T-helper 22 cell (primary cell): ENCODE results near the gene SDK1.
"Not testable (repeated sequence)": the region's sequence is repeated elsewhere in the genome, so short reads cannot be mapped to it uniquely, and the experiment has no call there.

Source experiments
- DNase-seq: peaks from one replicate; pipeline ENCODE4 v3.0.0-alpha.2; 2020; ENCODE audit warnings: low read depth

The SDK1 gene

GRCh38 chr7:4272141-4272540 lies 971.1 kb downstream of the SDK1 start:
- DNase-seq = no peak

- DNase-seq = no peak
Observed at GRCh38 chr7:4273566-4274230, 972.6 kb downstream of the SDK1 start.

- no peak for DNase-seq
Observed at GRCh38 chr7:4274286-4274685, 973.2 kb downstream of the SDK1 start.

DNA sequence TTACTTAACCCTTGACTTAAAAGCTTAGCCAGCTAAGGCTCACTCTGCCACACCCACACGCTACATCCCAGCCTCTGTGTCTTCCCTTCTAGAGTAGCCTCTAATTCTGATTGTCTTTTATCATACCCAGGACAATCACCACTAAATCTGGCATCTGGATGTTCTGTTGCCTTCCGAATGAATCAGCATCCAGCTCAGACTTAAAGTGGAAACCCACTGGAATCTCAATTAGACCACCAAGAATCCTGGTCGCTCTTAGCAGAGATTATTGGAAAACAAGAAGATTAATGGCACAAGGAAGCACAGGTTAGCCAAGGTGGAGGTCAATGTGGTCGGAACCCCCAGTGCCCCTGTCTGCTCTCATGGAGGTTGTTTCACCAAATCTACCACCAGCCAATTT lies 976.9 kb downstream of the SDK1 start:
- DNase-seq = no peak

GRCh38 chr7:4279216-4279615 lies 978.2 kb downstream of the SDK1 start:
- DNase-seq = no peak

DNA sequence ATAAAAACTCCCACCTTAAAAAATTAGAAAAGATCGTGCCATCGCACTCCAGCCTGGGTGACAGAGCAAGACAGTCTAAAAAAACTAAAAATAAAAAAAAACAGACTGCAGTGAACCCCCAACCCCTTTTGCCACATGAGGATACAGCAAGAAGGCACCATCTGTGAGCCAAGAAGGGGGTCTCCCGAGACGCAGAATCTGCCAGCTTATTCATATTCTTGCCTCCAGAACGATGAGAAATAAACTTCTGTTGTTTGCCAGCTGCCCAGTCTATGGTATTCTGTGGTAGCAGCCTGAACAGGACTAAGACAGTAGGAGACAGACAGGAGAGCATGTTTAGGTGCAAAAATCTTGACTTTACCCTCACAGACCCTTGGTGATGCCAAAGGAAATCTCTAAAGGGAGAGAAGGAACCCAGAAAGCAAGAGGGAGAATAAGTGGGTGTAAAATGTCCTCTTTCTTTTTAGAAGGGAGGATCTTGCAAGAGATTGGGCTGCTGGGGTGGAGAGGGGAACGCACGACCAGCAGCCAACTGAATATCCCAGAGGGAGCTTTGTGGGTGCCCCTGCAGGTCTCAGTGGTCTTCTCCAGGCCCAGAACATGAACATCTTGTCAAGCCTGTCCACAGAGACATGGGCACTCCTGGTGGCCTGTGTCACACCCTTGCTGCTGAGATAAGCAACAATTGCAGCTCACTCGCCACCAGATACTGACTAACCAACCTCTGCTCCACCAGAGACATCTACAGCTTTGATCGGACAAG lies 980.4 kb downstream of the SDK1 start:
- DNase-seq = no peak

DNA sequence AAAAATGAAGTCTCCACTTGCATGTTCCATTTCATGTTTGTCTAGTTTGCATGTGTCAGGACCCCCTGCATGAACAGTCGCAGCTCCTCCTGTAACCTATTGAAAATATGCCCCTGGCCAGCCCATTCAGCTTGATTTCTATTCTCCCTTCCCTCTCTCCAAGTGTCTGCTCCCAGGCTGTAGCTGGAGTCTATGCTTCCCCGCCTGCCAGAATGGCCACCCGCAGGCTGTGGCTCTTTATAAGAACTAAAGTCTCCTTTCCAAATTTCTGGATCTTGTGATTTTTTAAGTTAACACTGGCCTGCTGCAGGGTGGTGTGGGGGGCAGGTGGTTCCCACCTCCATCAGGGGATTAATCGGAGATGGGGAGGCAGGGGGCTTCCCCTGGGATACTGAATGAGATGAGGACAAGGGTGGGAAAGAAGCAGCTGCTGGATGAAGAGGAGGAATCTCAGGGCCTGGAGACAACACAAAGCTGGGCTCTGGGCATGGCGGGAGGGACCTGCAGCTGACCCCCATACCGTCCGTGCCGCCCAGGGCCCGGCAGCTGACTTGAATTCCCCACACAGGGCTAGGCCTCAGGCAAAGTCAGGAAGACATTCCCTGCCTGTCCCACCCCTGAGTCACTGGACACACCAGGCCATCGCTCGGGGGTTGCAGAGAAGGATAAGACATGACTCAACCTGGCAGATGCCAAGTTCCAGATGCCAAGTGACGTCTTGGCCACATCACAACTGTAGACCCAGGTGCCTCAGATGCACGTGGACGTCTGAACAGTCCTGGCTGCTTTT lies 981.6 kb downstream of the SDK1 start:
- DNase-seq = no peak

- DNase-seq = no peak
Observed at GRCh38 chr7:4286351-4286750, 985.3 kb downstream of the SDK1 start.

DNA sequence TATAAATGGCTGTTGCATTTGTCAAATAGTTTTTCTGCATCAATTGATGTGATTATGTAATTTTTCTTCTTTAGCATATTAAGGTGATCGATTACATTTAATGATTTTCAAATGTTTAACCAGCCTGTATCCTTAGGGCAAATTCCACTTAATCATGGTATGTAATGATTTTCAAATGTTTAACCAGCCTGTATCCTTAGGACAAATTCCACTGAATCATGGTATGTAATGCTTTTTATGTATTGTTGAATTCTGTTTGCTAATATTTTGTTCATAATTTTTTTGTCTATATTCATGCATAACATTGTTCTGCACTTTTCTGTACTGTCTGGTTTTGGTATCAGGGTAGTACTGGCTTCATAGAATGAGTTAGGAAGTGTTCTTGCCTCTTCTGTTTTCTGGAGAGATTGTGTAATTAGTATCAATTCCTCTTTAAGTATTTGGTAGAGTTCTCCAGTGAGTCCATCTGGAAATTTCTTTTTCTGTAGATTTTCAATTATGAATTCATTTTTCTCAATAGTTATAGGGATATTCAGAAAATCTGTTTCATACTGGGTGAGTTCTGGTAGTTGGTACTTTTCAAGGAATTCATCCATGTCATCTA lies 987.8 kb downstream of the SDK1 start:
- no peak for DNase-seq

GRCh38 chr7:4297165-4297917 lies 996.3 kb downstream of the SDK1 start:
- DNase-seq = no peak

GRCh38 chr7:4297918-4298219 lies 996.8 kb downstream of the SDK1 start:
- DNase-seq = no peak

- no peak for DNase-seq
Observed at GRCh38 chr7:4299431-4299830, 998.4 kb downstream of the SDK1 start.

DNA sequence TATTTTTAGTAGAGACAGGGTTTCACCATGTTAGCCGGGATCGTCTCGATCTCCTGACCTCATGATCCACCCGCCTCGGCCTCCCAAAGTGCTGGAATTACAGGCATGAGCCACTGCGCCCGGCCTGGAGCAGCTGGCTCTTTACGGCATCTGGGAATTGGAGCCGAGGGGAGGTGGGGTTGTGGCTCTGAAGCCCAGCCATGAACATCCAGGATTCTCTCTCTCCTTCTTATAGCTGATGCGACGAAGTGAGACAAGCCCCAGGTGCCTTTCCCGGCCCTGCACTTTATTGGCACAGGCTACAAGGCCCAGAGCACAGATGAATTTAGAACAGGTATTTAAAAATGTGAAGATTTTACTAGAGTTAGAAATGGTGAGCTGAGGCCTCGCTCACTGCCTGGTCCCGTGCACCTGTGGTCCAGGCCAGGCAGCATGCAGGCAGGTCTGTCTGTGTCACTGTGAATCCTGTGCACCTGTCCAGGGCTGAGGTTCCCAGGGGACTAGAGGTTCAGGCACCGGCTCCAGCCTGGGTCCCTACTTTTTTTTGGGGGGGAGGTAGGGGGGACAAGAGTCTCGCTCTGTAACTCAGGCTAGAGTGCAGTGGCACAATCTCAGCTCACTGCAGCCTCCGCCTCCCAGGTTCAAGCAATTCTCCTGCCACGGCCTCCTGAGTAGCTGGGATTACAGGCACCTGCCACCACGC lies 1001.3 kb downstream of the SDK1 start:
- DNase-seq = no peak

- no peak for DNase-seq
Observed at GRCh38 chr7:4307316-4308204, 1006.5 kb downstream of the SDK1 start.

DNA sequence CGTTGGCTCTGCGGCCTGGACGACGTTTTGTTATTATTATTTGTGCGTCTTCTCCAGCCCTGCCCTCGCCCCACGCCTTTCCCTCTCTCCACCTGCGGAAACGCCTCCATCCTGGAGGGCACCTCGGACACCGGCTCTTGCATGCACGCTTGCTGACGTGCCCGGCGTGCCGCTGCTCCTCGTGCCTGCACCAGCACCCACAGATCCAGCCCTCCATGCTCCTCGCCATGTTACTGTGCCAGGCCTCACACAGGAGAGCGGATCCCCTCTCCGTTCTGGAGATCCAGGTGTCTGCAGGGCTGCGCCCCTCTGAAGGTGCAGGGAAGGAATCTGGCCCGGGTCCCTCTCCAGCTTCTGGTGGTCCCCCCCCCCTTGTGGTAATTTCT lies 1007.1 kb downstream of the SDK1 start:
- DNase-seq = no peak

- not testable (repeated sequence) for DNase-seq
Observed at GRCh38 chr7:4313911-4314310, 1012.9 kb downstream of the SDK1 start.

- DNase-seq = not testable (repeated sequence)
Observed at GRCh38 chr7:4314316-4314715, 1013.3 kb downstream of the SDK1 start.
